Mucosa of rectum (tissue), 2 donors: Measurements from ENCODE around the gene TBR1.

Experiments
- H3K27ac ChIP-seq, 2 donors: one replicate each; pipeline ENCODE4 v1.7.0; 2013; ENCODE audit warnings: inconsistent platforms in 2 of 2, low read depth in 2 of 2, low read length in 2 of 2
- H3K27me3 ChIP-seq, 2 donors: one replicate each; pipeline ENCODE4 v1.7.0; 2013; ENCODE audit warnings: low read length in 2 of 2; ENCODE audit not compliant: control insufficient read depth in 2 of 2, insufficient read depth in 2 of 2
- H3K36me3 ChIP-seq, 2 donors: one replicate each; pipeline ENCODE4 v1.7.0; 2013; ENCODE audit warnings: low read length in 2 of 2; ENCODE audit not compliant: control insufficient read depth in 2 of 2, insufficient read depth in 2 of 2
- H3K4me1 ChIP-seq, 2 donors: one replicate each; pipeline ENCODE4 v1.7.0; 2013; ENCODE audit warnings: low read length in 2 of 2, mild to moderate bottlenecking in 1 of 2; ENCODE audit not compliant: control insufficient read depth in 2 of 2, insufficient read depth in 2 of 2
- H3K4me3 ChIP-seq, 2 donors: one replicate each; pipeline ENCODE4 v1.7.0; 2013; ENCODE audit warnings: low read length in 2 of 2
- H3K9ac ChIP-seq, 2 donors: one replicate each; pipeline ENCODE4 v1.7.0; 2013; ENCODE audit warnings: low read length in 2 of 2, low read depth in 1 of 2, mild to moderate bottlenecking in 1 of 2
- H3K9me3 ChIP-seq, 2 donors: one replicate each; pipeline ENCODE4 v1.7.0; 2013; ENCODE audit warnings: low read length in 2 of 2; ENCODE audit not compliant: control insufficient read depth in 2 of 2
- donor health status: healthy.
- donor health status: Normal muscosa, but diverticular disease.

TBR1 gene

GRCh38 chr2:161415987-161416707 lies at the start of gene TBR1:
TBR1 (plus strand) TSS chr2:161416297; CDS start chr2:161416411, 114 bp downstream.
- no peaks in the 10 kb centered on the region for H3K9me3 ChIP-seq
- H3K9ac ChIP-seq, result no peak within 1 kb of the TSS
- H3K4me1 ChIP-seq, result peaks cover 13 to 18% of the 10 kb centered on the region in 2 donors
- peaks cover 54 to 73% of the 10 kb centered on the region in 2 donors for H3K27me3 ChIP-seq
- peak within 1 kb of the TSS; percentile 54 to 59 for H3K4me3 ChIP-seq
- no peak within 1 kb of the TSS for H3K27ac ChIP-seq
- H3K36me3 ChIP-seq, result peaks cover 0 to 3% of the 10 kb centered on the region in 2 donors

- no peak overlapping the region for H3K9ac ChIP-seq
- no peaks in the 10 kb centered on the region for H3K9me3 ChIP-seq
- H3K36me3 ChIP-seq, result peaks cover 6 to 15% of the 10 kb centered on the region in 2 donors
- no peaks in the 10 kb centered on the region for H3K4me1 ChIP-seq
- no peak overlapping the region for H3K4me3 ChIP-seq
- no peak overlapping the region for H3K27ac ChIP-seq
- no peaks in the 10 kb centered on the region for H3K27me3 ChIP-seq
Measured at GRCh38 chr2:161367675-161368074, 48.4 kb upstream of the TBR1 start.

- Histone ChIP-seq H3K4me1 (no peaks in the 10 kb centered on the region), H3K36me3 (peaks cover 6 to 15% of the 10 kb centered on the region in 2 donors), H3K27ac (no peak overlapping the region), H3K4me3 (no peak overlapping the region), H3K9me3 (no peaks in the 10 kb centered on the region), H3K9ac (no peak overlapping the region), H3K27me3 (no peaks in the 10 kb centered on the region)
Measured at GRCh38 chr2:161369311-161369710, 46.8 kb upstream of the TBR1 start.

GRCh38 chr2:161370981-161371380 lies 45.1 kb upstream of the TBR1 start:
- Histone ChIP-seq H3K36me3 (peaks cover 6 to 15% of the 10 kb centered on the region in 2 donors), H3K27ac (no peak overlapping the region)

GRCh38 chr2:161371869-161372268 lies 44.2 kb upstream of the TBR1 start:
- no peaks in the 10 kb centered on the region for H3K4me1 ChIP-seq
- no peaks in the 10 kb centered on the region for H3K9me3 ChIP-seq
- H3K36me3 ChIP-seq, result peaks cover 6 to 15% of the 10 kb centered on the region in 2 donors
- no peak overlapping the region for H3K27ac ChIP-seq
- no peaks in the 10 kb centered on the region for H3K27me3 ChIP-seq
- H3K4me3 ChIP-seq, result no peak overlapping the region
- H3K9ac ChIP-seq, result no peak overlapping the region

More at GRCh38 chr2:161370981-161371380, 45.1 kb upstream of the TBR1 start:
- Histone ChIP-seq H3K9ac (no peak overlapping the region), H3K9me3 (no peaks in the 10 kb centered on the region), H3K4me3 (no peak overlapping the region), H3K27me3 (no peaks in the 10 kb centered on the region), H3K4me1 (no peaks in the 10 kb centered on the region)

GRCh38 chr2:161373942-161374341 lies 42.2 kb upstream of the TBR1 start:
- Histone ChIP-seq H3K27ac (no peak overlapping the region), H3K9ac (no peak overlapping the region), H3K4me3 (no peak overlapping the region), H3K4me1 (no peaks in the 10 kb centered on the region), H3K36me3 (peaks cover 4 to 15% of the 10 kb centered on the region in 2 donors), H3K9me3 (no peaks in the 10 kb centered on the region), H3K27me3 (no peaks in the 10 kb centered on the region)

GRCh38 chr2:161374446-161374845 lies 41.7 kb upstream of the TBR1 start:
- H3K9me3 ChIP-seq, result no peaks in the 10 kb centered on the region
- H3K4me1 ChIP-seq, result no peaks in the 10 kb centered on the region
- H3K36me3 ChIP-seq, result peaks cover 4 to 15% of the 10 kb centered on the region in 2 donors
- no peaks in the 10 kb centered on the region for H3K27me3 ChIP-seq
- H3K4me3 ChIP-seq, result no peak overlapping the region
- H3K27ac ChIP-seq, result no peak overlapping the region
- H3K9ac ChIP-seq, result no peak overlapping the region

GRCh38 chr2:161379740-161380139 lies 36.4 kb upstream of the TBR1 start:
- no peaks in the 10 kb centered on the region for H3K27me3 ChIP-seq
- no peaks in the 10 kb centered on the region for H3K36me3 ChIP-seq
- no peak overlapping the region for H3K27ac ChIP-seq
- H3K9ac ChIP-seq, result no peak overlapping the region
- no peak overlapping the region for H3K4me3 ChIP-seq
- H3K4me1 ChIP-seq, result no peaks in the 10 kb centered on the region
- H3K9me3 ChIP-seq, result no peaks in the 10 kb centered on the region

- no peaks in the 10 kb centered on the region for H3K9me3 ChIP-seq
- H3K36me3 ChIP-seq, result no peaks in the 10 kb centered on the region
- H3K4me3 ChIP-seq, result no peak overlapping the region
- H3K27me3 ChIP-seq, result no peaks in the 10 kb centered on the region
- no peak overlapping the region for H3K9ac ChIP-seq
- no peak overlapping the region for H3K27ac ChIP-seq
- no peaks in the 10 kb centered on the region for H3K4me1 ChIP-seq
Measured at GRCh38 chr2:161381546-161381945, 34.6 kb upstream of the TBR1 start.

GRCh38 chr2:161382747-161383146 lies 33.4 kb upstream of the TBR1 start:
- Histone ChIP-seq H3K9me3 (no peaks in the 10 kb centered on the region), H3K36me3 (no peaks in the 10 kb centered on the region), H3K27ac (no peak overlapping the region), H3K4me3 (no peak overlapping the region), H3K27me3 (no peaks in the 10 kb centered on the region), H3K4me1 (no peaks in the 10 kb centered on the region), H3K9ac (no peak overlapping the region)
